Choroid plexus epithelial cell (primary cell): ENCODE measurements around the gene ING3.

Source experiments
- DNase-seq: peaks from one replicate; pipeline ENCODE4 v3.0.0-alpha.2; 2010; ENCODE audit warnings: low read depth
- H3K4me3 ChIP-seq: 2 replicates; pipeline ENCODE4 v1.5.1; 2011; ENCODE audit warnings: low read depth, mild to moderate bottlenecking, control low read depth, low read length, moderate library complexity
- CTCF ChIP-seq: conservative IDR thresholded peaks from 2 replicates; pipeline ENCODE4 v1.5.1; 2011; ENCODE audit warnings: low read depth, mild to moderate bottlenecking, control low read depth, inconsistent platforms, low read length, moderate library complexity

ING3 gene

GRCh38 chr7:120920591-120921274, 29.8 kb upstream of the ING3 start:
- no peak for DNase-seq
- no peak for TF ChIP-seq CTCF
- H3K4me3 ChIP-seq: no peak overlapping the region

DNA sequence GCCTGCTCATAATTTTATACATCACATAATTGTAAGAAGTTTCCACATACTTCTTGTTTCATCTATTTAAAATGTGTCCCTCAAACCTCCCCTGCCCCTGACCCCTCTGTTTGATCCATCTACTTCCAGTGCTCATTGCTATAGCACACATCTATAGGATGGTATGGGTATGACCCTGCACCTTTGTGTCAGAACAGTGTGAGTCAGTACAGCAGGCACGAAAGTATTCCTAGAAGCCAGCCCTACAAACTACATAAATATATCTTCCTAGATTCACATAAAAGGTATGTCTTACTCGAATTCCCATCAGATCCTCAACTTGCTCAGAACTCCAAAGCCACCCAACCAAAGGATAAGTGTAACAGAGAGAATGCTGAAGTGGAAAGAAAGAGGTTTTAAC, 25.7 kb upstream of the ING3 start:
- DNase-seq: no peak
- no peak overlapping the region for H3K4me3 ChIP-seq
- TF ChIP-seq CTCF: no peak

DNA sequence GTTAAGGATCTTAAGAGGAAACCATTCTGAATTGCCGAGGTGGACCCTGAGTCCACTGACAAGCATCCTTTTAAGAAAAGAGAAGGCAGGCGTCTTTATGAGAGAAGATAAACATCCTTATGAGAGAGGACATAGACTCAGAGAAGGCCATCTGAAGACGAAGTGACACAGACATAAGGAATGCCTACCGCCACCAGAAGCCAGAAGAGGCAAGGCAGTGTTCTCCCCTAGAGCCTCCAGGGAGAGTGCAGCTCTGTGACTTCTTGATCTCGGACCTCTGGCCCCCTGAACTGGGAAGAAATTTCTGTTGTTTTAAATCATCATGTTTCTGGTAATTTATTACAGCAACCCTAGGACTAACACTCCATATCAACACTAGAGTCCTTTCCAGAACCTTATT, 25.2 kb upstream of the ING3 start:
- no peak overlapping the region for H3K4me3 ChIP-seq
- TF ChIP-seq CTCF: no peak
- DNase-seq: no peak

DNA sequence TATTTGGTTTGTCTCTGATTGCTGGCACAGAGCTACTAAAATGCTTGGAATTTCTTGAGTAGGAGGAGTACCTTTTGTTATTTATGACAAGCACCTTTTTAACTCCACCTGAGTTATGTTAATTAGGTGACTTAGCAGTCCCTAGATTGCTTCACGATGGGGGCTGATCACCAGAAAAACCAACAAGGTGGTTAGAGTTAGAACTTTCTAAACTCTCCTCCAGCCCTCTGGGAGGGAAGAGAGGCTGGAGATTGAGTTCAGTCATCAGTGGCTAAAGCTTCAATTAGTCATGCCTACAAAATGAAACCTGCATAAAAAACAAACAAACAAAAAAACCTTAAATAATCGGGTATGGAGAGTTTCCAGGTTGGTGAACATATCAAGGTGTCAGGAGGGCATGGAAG, 23.6 kb upstream of the ING3 start:
- no peak for TF ChIP-seq CTCF
- H3K4me3 ChIP-seq: no peak overlapping the region
- no peak for DNase-seq

DNA sequence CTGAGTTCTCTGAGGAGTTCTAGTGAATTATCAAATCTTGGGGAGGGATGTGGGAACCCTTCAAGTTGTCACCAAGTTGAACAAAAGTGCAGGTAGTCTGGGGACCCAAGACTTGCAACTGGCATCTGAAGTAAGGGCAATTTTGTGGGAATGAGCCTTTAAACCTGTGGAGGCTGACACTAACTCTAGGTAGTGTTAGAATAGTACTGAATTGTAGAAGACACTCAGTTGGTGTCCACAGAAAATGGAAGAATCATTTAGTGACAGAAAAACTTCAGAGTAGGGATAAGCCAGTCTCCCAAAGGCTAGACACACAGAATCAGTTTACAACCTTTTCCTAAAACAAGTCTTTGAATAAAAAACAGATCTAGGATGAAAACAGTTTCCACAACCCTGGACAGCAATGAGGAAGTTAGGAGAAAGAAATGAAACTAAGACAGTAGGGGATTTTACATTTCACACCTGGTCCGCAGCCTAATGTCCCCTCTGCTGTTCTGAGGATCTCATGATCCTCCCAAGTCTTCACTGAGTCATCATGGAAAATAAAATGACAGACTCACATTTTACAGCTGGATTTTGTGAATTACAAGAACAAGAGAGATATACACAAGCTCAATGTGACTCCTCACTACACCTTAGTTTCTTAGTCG, 23.0 kb upstream of the ING3 start:
- no peak for DNase-seq
- no peak for TF ChIP-seq CTCF

DNA sequence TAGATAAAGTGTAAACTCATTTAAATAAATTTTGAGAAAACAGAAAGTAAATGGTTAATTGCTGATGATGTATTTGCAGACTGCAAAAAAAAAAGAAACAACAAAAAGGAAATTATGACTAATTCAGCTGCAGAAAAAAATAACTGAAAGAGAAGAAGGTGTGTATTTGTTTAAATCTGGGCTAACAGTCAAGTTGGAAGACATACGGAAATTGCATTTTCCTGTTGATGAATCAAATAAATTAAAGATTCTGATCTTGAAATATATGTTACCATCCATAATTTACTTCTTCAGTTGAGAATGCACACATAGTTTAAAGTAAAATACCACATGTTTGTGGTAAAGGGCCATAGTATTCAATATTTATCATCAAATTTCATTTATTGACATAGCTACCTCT, 19.3 kb upstream of the ING3 start:
- TF ChIP-seq CTCF: no peak
- H3K4me3 ChIP-seq: no peak overlapping the region
- DNase-seq: no peak

More for the DNA sequence above, 23.0 kb upstream of the ING3 start:
- no peak overlapping the region for H3K4me3 ChIP-seq

DNA sequence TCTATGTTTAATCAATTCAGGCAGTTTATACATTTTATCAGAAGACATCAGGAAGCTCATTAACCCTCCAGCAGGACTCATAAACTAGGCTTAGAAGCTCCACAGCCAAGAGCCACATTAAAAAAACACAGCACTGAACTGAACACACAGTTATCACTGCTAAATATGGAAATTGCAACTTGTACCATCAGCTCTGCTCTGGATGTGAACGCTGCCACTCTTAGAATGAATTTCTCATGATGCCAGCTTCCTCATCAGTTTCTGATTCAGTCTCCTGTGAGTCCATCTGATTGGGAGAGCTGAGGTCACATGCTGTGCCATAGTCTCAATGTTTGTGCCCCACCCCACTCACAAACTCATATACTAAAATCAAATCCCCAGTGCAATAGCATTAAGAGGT, 17.1 kb upstream of the ING3 start:
- no peak for TF ChIP-seq CTCF
- DNase-seq: no peak

More for the DNA sequence above, 17.1 kb upstream of the ING3 start:
- no peak overlapping the region for H3K4me3 ChIP-seq
